Hippocampal formation (tissue), 2 donors: ENCODE measurements around the gene SGK2.

ENCODE experiments used
- DNase-seq, 2 donors: peaks; one replicate each; lab custom pipeline; 2025; lab: John Stamatoyannopoulos, UW

SGK2 gene

DNA sequence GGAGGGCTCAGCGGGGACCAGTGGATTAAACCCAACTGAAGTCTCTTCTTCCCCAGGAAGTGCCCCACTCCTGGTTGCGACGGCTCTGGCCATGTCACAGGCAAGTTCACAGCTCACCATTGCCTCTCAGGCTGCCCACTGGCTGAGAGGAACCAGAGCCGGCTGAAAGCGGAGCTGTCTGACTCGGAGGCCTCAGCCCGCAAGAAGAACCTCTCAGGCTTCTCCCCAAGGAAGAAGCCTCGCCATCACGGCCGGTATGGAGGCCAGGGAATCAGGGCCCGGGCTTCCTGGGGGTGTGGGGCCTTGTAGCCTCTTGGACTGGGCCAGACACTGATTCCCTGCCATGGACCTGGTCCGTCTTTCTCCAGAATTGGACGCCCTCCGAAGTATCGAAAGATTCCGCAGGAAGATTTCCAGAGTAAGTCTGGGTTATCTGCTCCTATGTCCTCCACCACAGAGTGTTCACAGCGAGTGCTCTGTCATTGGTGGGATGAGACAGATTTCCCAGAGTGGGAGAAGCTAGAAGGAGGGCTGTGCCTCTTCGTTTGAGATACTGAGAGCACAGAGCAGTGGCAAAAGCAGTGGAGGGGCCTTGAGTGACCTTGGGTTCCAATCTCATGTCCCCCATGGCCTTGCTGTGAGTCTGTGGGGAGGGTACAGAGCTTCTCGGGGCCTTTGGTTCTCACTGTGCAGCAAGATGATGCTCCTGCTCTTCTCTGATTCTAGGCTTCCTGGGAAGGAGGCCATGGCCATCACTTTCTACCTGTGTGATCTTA, 22.6 kb upstream of the SGK2 start:
- DNase-seq, result no peak

DNA sequence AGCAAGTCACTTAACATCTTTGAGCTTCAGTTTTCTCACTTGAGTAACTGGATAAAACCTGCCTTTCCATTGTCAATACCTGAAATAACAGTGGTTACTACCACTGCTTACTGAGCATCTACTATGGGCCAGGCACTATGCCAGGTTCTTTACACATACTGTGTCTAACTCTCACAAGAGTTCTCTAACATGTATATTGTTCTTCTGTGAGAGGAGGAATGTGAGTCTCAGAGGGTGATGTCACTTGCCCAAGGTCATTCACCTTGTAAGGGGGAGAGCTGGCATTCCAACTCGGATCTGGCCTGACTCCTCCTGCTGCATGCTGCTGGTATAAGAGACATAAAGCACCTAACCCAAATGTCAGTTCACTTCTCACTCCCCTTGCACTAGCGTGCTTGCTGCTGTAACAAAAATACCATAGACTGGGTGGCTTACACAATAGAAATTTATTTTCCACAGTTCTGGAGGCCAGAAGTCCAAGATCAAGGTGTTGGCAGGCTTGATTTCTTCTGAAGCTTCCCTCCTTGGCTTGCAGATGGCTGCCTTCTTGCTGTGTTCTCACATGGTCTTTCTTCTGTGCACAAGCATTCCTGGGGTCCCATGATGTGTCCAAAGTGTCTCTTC, 21.9 kb upstream of the SGK2 start:
- DNase-seq, result no peak

DNA sequence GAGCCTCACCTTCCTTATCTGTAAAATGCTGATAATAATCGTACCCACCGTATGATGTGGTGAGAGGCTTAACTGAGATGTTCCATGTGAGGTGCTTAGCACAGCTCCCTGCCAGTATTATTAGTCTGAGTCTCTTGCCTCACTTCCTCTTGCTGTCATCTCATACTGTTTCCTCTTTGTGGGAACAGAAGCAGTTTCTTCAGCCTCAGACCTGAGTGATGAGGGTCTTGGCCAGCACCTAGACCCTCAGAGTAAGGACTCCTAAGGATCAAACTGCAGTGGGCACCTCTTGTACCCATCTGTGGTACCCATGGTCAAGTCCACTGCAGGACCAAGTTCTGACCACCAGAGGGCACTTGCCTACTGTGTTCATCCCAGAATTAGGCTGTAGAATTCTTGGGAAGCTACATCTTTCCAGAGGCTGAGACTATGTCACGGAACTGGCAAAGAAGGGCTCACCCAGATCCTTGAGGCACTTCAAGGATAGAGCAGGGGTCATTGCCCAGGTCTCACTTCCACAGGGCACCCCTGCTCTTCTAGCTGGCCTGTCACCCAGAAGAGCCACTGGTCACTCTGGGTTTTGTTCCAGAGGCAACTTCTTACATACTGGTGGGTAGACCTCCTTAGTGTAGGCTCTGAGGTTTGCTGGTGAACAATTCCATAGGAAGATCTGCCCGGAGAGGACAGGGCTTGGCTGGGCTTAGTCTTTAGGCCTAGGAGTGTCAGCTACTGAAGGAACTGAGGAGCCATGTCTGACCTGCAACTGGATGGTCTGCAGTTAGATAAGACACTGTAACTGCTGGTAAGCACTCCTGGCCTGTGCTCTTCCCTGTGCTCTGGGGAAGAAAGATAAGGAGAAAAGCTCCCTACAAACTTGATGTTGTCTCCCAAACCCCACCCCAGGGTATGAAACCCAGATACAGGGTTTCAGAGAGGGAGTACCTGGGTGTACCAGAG, 20.6 kb upstream of the SGK2 start:
- DNase-seq, result peak; percentile 39 to 54

DNA sequence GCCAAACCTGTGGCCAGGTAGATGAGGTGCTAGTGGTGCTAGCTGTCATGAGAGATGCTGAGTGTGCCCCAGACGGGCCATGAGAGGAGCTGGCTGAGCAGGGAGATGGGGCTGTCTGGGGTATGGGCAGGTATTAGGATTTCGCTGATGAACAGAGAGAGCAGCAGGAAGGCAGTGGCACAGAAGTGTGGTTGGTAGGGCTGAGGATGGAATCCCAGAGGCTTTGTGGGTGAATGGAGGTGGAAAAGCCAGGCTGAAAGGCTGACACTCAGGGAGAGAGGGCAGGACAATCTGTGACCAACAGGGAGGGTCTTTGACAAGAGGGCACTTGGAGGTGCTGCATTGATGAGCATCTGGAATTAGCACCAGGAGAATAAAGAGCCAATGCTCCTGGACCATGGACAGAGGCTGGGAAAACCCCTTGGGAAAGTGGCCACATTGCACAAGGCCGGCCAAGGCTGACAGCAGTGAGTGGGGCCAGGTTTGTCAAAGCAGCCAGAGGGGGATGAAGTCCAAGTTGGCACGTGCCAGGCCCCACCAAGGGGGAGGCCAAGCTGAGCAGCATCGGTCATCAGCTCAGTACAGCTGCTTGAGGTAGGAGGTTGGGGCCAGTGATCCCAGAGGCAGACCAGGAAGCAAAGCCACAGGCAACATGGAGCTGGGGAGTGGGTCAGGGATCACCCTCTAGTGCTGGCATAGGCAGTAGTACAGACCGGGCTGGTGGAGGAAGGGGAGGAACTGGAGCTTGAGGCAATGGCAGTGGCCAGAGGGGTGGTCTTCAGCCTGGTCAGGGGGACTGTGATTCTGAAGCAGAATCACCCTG, 19.7 kb upstream of the SGK2 start:
- DNase-seq, result no peak

DNA sequence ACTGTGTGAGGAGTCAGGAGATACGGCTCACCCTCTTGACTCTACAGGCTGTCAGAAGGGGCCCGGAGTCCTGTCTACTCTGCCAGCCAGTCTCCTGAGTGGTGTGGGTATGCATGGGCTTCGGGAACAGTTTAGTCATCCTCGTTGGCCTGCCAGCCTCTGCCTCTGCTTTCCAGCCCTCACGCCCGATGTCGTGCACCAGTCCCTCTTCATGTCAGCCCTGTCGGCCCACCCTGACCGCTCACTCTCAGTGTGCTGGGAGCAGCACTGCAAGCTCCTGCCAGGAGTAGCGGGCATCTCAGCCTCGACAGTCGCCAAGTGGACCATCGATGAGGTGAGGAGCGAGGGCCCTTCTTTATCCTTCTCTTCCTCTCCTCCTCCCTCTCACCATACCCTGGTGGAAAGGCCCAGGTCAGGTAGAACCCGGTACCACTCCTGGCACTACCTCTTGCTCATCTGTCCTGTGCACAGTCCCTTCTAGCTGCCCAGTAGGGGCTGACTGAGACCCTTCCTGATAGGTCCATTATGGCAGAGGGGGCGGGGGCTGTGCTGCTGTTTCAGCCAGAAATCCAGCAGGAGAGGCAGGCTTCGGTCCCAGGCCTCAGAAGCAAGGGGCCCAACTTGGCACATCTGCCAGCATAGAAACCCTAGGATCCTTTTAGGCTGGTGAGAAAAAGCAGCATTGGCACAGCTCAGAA, 18.7 kb upstream of the SGK2 start:
- no peak for DNase-seq

DNA sequence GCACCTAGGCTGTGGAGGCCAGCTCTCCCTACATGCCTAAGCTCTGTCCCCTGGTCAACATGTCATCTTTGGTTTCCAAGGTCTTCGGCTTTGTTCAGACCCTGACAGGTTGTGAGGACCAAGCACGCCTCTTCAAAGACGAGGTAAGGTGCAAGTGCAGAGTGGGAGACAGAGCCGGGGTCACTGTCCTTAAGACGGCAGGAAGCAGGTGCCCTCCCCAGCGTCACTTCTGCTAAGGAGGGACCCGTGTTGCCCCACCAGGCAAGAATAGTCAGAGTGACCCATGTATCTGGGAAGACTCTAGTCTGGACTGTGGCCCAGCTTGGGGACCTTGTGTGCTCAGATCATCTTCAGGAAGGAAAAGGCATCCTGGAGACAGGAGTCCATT, 18.2 kb upstream of the SGK2 start:
- no peak for DNase-seq

DNA sequence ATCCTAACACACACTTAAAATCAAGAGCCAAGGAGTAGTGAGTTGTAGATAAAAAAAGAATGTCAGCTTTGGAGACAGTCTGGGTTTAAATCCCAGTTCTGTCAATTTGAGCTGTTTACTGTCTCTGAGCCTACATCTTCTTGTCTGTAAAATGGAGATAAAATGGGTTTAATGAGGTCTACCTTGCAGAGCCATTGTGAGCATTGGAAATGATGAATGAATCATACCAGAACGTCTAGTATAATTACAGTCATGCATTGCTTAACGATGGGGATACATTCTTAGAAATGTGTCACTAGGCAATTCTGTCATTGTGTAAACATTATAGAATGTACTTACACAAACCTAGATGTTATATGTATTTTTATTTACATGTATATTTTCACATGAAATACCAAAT, 17.6 kb upstream of the SGK2 start:
- no peak for DNase-seq

DNA sequence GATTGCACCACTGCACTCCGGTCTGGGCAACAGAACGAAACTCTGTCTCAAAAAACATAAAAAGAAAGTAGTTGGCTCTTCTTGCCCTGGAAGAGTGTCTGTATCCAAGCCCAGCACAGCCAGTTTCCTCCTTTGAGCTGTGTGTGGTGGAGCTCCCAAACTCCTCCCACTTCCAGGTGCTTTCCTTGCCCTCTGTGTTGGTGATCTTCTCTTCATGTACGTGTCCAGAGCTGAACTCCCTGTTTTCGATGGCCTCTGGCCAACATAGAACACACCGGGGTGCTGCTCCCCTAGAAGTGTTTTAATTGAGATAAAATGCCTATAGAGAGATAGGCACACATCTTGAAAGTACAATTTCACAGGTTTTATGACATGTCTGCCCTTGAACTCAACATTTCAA, 16.7 kb upstream of the SGK2 start:
- no peak for DNase-seq

DNA sequence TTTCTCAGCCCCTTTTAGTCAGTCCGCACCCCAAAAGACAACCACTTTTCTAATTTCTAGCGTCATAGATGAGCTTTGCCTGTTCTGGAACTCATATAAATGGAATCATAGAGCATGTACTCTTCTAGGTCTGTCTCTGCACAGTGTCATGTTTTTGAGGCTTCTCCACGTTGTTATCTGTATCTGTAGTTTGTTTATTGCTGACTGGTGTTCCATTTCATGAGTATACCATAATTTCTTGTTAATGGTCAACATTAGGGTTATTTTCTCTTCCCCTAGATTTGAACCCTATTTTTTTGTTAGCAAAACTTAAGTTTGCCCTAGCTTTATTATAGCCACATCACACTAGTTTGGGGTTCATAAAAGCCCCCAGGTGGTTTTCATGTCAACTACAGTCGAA, 16.2 kb upstream of the SGK2 start:
- no peak for DNase-seq

DNA sequence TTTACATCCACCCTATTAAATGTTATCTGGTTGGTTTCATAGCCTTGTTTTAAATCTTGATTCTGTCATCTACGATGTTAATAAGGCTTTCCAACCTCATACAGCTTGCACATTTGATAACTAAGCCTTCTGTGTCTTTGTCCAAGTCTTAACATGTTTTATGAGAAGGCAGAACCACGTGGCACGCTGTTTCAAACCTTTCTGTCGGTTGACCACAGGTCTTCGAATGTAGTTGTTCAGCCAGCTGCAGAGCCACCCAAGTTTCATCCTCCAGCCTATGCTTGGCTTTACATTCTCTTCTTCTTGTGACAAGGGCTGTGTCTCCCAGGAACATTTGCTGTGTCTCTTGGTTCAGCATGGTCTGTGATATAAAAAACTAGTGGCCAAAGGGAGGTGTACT, 15.7 kb upstream of the SGK2 start:
- DNase-seq, result no peak

DNA sequence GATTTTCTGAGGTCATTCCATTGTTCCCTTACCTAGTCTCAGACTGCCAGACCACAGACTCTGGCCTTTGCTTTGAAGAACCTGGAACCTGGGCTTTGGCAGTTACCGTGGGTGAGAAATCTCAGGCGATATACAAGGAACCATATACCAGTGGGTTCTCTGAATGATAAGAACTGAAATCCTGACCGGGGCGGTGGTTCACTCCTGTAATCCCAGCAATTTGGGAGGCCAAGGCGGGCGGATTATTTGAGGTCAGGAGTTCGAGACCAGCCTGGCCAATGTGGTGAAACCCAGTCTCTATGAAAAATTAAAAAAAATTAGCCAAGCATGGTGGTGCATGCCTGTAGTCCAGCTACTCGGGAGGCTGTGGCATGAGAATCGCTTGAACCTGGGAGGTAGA, 14.3 kb upstream of the SGK2 start:
- DNase-seq, result no peak

DNA sequence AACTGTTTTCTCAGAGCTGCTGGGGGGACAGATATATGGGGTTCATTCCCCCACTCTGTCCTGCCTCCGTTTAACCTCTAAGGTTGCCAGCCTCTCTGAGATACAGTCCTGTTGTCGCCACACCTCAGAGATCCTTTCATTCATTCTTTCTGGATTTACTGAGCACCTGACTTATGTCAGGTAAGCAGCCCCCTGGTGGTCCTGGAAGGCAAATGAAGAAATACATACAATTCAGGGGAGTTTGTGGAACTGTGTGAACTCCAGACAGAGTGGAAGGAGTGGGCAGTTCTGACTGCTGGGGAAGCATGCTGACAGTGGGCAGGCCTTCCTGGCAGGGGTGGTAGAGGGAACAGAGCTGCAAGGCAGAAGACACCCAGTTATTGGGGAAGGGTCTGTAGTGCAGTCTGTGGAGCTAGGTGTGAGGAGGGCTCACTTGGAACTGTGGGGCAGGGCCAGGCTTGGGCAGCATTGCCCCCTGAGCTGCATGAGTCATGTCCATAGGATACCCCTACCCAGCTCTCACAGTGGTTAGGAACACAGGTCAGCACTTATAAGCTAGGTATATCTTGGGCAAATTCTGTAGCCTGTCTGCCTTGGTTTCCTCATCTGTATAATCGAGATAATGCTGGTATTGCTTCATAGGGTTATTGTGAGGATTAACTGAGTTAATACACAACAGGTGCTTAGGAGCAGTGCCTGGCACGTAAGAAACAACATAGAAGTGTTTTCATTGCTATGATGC, 12.8 kb upstream of the SGK2 start:
- DNase-seq, result no peak

DNA sequence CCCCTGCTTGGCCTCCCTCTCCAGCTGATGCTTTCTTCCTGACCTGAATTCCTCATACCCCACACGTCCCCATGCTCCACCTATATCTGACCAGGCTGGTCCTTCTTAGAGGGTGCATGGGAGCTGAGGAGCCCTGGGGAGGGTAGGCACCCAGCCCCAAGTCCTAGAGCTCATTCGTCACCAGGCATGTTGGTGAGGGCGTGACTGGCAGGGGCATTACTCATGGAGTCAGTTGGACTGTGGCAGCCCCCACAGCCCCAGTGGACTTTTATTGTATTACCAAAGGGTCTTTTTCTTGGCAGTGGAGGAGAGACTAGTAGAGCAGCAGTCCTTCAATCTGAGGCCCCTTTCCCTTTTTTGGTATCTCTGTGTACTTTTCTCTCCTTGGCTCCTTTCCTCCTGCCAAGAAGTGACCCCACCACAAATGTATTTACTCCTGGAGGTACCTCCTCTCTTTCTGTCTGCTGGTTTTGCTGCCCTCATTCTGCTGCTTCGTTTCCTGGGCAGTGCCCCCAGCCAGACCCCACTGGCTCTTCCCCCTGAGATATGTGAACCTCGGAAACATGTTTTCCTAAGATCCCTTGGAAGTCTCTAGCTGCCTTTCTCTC, 10.4 kb upstream of the SGK2 start:
- no peak for DNase-seq

DNA sequence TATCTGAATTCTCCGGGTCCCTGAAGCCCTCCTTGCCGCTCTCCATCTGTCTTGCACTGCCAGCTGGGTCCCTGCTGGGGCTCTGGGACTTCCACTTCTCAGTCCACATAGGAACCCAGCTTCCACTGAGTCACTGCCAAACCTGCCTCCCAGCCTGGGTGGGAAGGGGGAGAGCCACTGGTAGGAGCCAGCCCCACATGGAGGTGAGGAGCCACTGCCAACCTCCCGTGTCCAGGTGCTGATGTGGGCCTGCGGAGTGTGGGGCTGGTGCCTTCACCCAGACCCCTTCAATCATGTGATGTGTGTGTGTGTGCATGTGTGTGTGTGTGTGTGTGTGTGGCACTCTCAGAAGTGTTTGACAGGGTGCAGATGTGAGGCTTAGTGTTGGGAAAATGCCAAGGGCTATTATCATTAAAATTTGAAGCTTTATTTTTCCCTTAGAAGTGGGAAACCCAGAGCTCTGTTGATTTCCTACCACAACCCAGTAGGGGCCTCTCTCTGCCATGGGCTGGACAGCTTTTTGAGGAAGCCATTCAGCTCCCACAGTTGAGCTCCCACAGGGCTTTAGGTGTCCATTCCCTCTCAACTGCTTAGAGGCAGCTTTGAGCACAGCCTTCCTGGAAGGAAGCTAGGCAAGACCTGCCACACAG, 9.3 kb upstream of the SGK2 start:
- DNase-seq, result no peak

DNA sequence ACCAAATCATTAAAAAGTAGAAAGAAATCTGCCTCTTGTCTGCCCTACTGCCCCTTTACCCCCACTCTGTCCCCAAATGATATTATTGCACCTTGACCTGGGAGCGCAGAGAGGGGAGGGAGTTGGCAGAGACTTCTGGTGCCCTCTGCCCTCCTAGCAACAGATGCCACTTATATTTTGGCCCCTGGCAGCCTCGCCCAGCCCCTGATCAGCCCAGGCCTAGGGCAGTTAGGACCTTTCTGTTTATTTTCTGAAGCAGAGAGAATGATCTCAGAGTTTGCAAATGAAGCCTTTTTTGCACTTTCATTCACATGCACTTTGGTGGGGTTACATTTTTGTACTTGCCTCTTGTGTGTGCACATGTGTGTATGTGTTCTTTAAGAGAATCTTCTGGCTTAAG, 8.4 kb upstream of the SGK2 start:
- no peak for DNase-seq

DNA sequence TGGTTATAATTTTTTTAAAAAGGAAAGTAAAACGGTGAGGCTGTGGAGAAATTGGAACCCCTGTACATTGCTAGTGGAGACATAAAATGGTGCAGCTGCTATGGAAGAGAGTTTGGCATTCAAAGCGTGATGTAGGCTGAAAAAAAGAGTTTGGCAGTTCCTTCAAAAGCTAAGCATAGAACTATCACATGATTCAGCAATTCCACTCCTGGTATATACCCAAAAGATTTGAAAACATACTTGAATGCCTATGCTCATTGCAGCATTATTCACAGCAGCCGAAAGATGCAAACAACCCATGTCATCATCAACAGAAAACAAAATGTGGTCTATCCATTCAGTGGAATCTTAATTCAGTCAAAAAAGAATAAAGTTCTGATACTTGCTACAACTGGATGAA, 4.5 kb upstream of the SGK2 start:
- no peak for DNase-seq

DNA sequence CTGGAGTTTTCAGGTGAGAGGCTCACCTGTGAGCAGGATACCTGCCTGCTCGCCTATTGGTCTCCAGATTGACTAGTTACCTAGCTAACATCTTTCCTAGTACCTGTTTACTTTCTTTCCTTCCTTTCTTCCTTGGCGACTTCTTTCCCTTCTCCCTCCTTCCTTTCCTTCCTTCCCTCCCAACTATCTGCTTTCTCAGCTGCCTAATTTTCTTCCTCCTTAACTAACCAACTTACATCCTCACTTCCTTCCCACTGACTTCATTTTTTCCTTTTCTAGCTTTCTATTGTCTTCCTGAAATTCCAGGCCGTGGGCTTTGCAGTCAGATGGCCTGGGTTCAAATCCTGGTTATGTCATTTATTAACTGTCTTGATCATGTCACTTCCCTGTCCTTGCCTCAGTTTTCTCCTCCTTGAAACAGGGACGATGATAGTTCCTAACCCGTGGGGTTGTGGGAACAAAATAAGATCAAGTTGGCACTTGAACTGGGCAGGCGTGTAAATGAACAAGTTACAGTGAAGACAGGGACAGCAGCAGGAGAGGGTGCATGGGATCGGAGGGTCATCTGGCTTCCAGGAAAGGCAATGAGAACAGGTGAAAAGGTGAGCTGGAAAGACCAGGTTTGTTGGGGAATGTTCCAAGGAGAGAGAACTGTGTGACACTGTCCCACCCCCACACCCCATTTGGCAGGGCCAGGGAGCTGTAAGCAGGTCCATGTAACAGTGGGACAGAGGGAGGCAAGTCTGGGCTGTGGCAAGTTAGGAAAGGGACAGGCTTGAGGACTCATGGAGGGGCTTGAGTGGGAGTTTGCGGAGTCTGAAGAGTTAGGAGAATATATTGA, 540 bp downstream of the SGK2 start:
- no peak for DNase-seq

DNA sequence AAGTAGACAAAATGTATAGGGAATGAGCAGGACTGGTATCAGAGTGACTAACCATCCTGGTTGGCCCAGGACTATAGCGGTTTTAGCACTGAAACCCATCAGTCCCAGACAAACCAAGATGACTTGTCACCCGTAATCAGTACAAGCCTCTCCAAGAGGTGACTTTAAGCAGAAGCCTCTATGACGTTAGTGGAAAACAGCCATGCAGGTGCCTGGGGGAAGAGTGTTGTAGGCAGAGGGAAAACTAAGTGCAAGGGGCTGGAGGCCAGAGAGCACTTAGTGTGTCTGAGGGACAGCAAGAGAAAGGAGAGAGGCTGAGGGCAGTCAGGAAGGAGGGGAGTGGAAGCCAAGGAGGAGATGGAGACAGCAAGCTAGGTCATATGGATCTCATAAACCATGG, 2.1 kb downstream of the SGK2 start:
- no peak for DNase-seq

DNA sequence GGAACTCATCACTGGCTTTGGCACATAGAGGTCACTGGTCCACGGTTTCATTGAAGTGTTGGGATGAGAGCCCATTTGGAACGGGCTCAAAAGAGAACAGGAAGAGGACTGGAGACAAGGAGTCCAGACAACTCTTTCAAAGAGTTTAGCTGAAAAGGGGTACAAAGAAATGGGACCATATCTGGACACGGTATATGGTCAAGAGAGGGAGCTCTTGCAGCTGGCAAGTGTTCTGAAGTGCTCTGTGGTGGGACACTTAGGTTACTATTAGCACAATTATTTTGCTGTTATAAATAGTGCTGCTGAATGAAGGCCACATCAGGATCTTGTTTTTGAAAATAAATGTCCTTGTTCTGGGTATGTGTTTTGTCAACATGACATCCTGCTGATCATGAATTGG, 4.6 kb downstream of the SGK2 start:
- peak in 1 of 2 donors; percentile 6 for DNase-seq
